ENCODE measurements around the gene GPR18. TPM values are rescaled to one million over a fixed set of nuclear protein-coding genes. Genes with fewer than 3 reads are reported as not detected.

The GPR18 gene
- total RNA-seq, 1 experiment from 2014 or later, result not detected

DNA sequence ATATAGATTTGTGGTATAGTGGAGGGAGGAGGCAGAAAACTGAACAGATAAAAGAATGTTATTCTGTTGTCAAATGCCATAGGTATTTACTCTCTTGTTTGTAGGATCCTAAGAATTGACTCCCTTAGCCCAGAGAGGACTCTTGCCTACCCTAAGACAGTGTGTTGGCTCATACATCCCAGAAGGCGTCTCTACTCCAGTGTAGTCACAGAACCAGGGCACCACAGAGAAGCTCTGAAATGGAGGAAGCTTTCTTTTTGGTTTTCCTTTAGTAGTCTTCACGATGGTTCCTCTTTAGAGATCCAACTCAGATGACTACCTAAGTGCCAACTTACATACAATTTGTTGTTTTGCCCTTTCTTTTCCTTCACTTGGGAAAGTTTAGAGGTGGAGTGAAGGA, 35.0 kb upstream of the GPR18 start:
- H3K27me3 ChIP-seq (ENCODE audit: insufficient read depth, low read length), result no peaks in the 10 kb centered on the region
- no peaks in the 10 kb centered on the region for H4K20me1 ChIP-seq (ENCODE audit: insufficient read depth)
- H3K4me3 ChIP-seq (replicated peaks in 1 of 2; ENCODE audit: low read depth in 1 of 2, low read length in 2 of 2), result no peak overlapping the region
- H3K9me2 ChIP-seq (ENCODE audit: insufficient read depth), result no peaks in the 10 kb centered on the region
- H3K4me1 ChIP-seq (ENCODE audit: control insufficient read depth in 1 of 2, insufficient read depth in 2 of 2, low read length in 2 of 2), result no peaks in the 10 kb centered on the region
- no peak overlapping the region for H3K9ac ChIP-seq (ENCODE audit: low read length)
- no peak overlapping the region for H3K4me2 ChIP-seq (ENCODE audit: low read length)
- H3K36me3 ChIP-seq (ENCODE audit: control insufficient read depth in 1 of 2, insufficient read depth in 2 of 2, low read length in 2 of 2), result no peaks in the 10 kb centered on the region; a peak in 1 of 4 replicates
- ChIA-PET POLR2A (no interaction called here), RAD21 (ENCODE audit: low non-redundant PET in 1 of 2, low total read pairs in 2 of 2, uncharacterized antibody in 2 of 2, unreplicated experiment in 2 of 2) (no interaction called here), CTCF (interaction anchor here (1.1 to 1.2 kb wide), 2 partner anchors 23 to 27 kb away, joined by 3 to 4 read pairs; no protein-coding TSS in a partner anchor)
- no peaks in the 10 kb centered on the region for H3K9me3 ChIP-seq (ENCODE audit: control insufficient read depth in 1 of 2, insufficient read depth in 1 of 2, low read depth in 1 of 2, low read length in 2 of 2)
- peaks cover 9% of the 10 kb centered on the region; the same call in 1 of the 2 replicates for H3K79me2 ChIP-seq (ENCODE audit: insufficient read depth, low read length)
- no TSS peak for BruUV-seq (replicated peaks)
- H3K27ac ChIP-seq (ENCODE audit: low read depth, low read length), result no peak overlapping the region
- intact Hi-C loops (cut with micrococcal nuclease), result no loop called here
- ATAC-seq (no peak), DNase-seq (ENCODE audit: low read depth, low spot score) (no peak)
- TF ChIP-seq ELF1 (IDR thresholded peaks at IDR 0.05; ENCODE audit: borderline replicate concordance, low read depth) (no peak), SRF (IDR thresholded peaks at IDR 0.05; ENCODE audit: low read depth) (no peak), JUND (IDR thresholded peaks at IDR 0.05) (no peak), CBX3 (IDR thresholded peaks at IDR 0.05; ENCODE audit: low read depth) (no peak), POLR2AphosphoS5 (IDR thresholded peaks at IDR 0.05; ENCODE audit: low read depth, low read length) (no peak), SP1 (IDR thresholded peaks at IDR 0.05; ENCODE audit: low read depth) (no peak), YY1 (IDR thresholded peaks at IDR 0.05; ENCODE audit: extremely low read depth, insufficient replicate concordance, low read depth, low read length) (no peak), EZH2phosphoT487 (IDR thresholded peaks at IDR 0.05; ENCODE audit: borderline replicate concordance) (no peak), TCF7L2 (IDR thresholded peaks at IDR 0.05; ENCODE audit: borderline replicate concordance, extremely low read depth, insufficient read depth, insufficient read length) (no peak), FOSL1 (IDR thresholded peaks at IDR 0.05; ENCODE audit: low read depth) (no peak), RAD21 (IDR thresholded peaks at IDR 0.05; ENCODE audit: low read depth) (no peak), EGR1 (IDR thresholded peaks at IDR 0.05; ENCODE audit: low read depth) (no peak)
- TF ChIP-seq, protein P1, sequence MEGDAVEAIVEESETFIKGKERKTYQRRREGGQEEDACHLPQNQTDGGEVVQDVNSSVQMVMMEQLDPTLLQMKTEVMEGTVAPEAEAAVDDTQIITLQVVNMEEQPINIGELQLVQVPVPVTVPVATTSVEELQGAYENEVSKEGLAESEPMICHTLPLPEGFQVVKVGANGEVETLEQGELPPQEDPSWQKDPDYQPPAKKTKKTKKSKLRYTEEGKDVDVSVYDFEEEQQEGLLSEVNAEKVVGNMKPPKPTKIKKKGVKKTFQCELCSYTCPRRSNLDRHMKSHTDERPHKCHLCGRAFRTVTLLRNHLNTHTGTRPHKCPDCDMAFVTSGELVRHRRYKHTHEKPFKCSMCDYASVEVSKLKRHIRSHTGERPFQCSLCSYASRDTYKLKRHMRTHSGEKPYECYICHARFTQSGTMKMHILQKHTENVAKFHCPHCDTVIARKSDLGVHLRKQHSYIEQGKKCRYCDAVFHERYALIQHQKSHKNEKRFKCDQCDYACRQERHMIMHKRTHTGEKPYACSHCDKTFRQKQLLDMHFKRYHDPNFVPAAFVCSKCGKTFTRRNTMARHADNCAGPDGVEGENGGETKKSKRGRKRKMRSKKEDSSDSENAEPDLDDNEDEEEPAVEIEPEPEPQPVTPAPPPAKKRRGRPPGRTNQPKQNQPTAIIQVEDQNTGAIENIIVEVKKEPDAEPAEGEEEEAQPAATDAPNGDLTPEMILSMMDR (IDR thresholded peaks at IDR 0.05 in 2 of 3, conservative IDR thresholded peaks at IDR 0.05 in 1 of 3; ENCODE audit: borderline replicate concordance in 1 of 3, insufficient read depth in 1 of 3, low read depth in 2 of 3, low read length in 2 of 3), result no peak
- no peak overlapping the region for H2AFZ ChIP-seq (ENCODE audit: low read depth, low read length, poor library complexity, severe bottlenecking)
